Karpas-422 (cell line): ENCODE data around the gene TCEA3. TPM values are rescaled to one million over a fixed set of nuclear protein-coding genes. Genes with fewer than 3 reads are reported as not detected.

ENCODE experiments used
- DNase-seq: peaks from one replicate; pipeline ENCODE4 v3.0.0-alpha.2; 2015
- H2AFZ ChIP-seq: fragments of 200-600 bp; sonication (generic); 2 replicates; pipeline ENCODE4 v1.6.1; 2014; ENCODE audit warnings: antibody characterized with exemption, low read length, mixed read lengths
- H3K27ac ChIP-seq: fragments of 200-600 bp; sonication (generic); 2 replicates; pipeline ENCODE4 v1.5.1; 2014; ENCODE audit warnings: mild to moderate bottlenecking, low read length, moderate library complexity
- H3K27me3 ChIP-seq: fragments of 200-600 bp; sonication (generic); 2 replicates; pipeline ENCODE4 v1.6.1; 2014; ENCODE audit warnings: low read length, mixed read lengths
- H3K36me3 ChIP-seq: fragments of 200-600 bp; sonication (generic); 2 replicates; pipeline ENCODE4 v1.6.1; 2014; ENCODE audit warnings: low read length, mixed read lengths; ENCODE audit not compliant: insufficient read depth
- H3K4me1 ChIP-seq: fragments of 200-600 bp; sonication (generic); 2 replicates; pipeline ENCODE4 v1.6.1; 2014; ENCODE audit warnings: mild to moderate bottlenecking, low read length, mixed read lengths
- H3K4me2 ChIP-seq: fragments of 200-600 bp; sonication (generic); 2 replicates; pipeline ENCODE4 v1.6.1; 2014; ENCODE audit warnings: low read length, low read depth, mild to moderate bottlenecking; ENCODE audit not compliant: poor library complexity, severe bottlenecking
- H3K4me3 ChIP-seq: fragments of 200-600 bp; sonication (generic); 2 replicates; pipeline ENCODE4 v1.5.1; 2014; ENCODE audit warnings: mild to moderate bottlenecking, antibody characterized with exemption, low read length, mixed read lengths
- H3K79me2 ChIP-seq: fragments of 200-600 bp; sonication (generic); 2 replicates; pipeline ENCODE4 v1.6.1; 2014; ENCODE audit warnings: mild to moderate bottlenecking, low read length, mixed read lengths
- H3K9ac ChIP-seq: fragments of 200-600 bp; sonication (generic); 2 replicates; pipeline ENCODE4 v1.6.0; 2014; ENCODE audit warnings: low read length
- H3K9me2 ChIP-seq: fragments of 200-600 bp; sonication (generic), shearing (Covaris generic); replicated peaks from 2 replicates; pipeline ENCODE4 v1.6.0; 2014; ENCODE audit warnings: mild to moderate bottlenecking, low read length, moderate library complexity; ENCODE audit not compliant: insufficient read depth
- H3K9me3 ChIP-seq: fragments of 300-700, 200-600 bp; sonication (generic); 2 replicates; pipeline ENCODE4 v1.6.1; 2014; ENCODE audit warnings: low read length, mixed read lengths
- H4K20me1 ChIP-seq: fragments of 200-600 bp; sonication (generic); 2 replicates; pipeline ENCODE4 v1.6.1; 2014; ENCODE audit warnings: mild to moderate bottlenecking, antibody characterized with exemption, low read length, low read depth; ENCODE audit not compliant: insufficient read depth
- total RNA-seq: library from RNA; depleted of rRNA; stranded (reverse); fragments of >200 nt; shearing (Covaris generic); gene quantifications from 2 replicates; pipeline ENCODE4 v1.2.3, GENCODE V29; 2014; ENCODE audit warnings: low replicate concordance

The TCEA3 gene
- total RNA-seq, 1 experiment from 2014 or later: not detected

- no peak overlapping the region for H2AFZ ChIP-seq
- H3K9ac ChIP-seq: no peak overlapping the region
- no peak overlapping the region for H3K4me3 ChIP-seq
- no peaks in the 10 kb centered on the region for H3K79me2 ChIP-seq
- no peak overlapping the region for H3K27ac ChIP-seq
- no peaks in the 10 kb centered on the region for H4K20me1 ChIP-seq
- no peak for DNase-seq
- no peaks in the 10 kb centered on the region for H3K27me3 ChIP-seq
- no peaks in the 10 kb centered on the region for H3K4me1 ChIP-seq
- peaks cover 29% of the 10 kb centered on the region for H3K36me3 ChIP-seq
- peaks cover 24% of the 10 kb centered on the region for H3K9me3 ChIP-seq
- H3K4me2 ChIP-seq: no peak overlapping the region
- no peaks in the 10 kb centered on the region for H3K9me2 ChIP-seq
Observed at GRCh38 chr1:23357138-23357908, 67.2 kb downstream of the TCEA3 start.

GRCh38 chr1:23356471-23357137 is 67.9 kb downstream of the TCEA3 start:
- no peak overlapping the region for H3K9ac ChIP-seq
- H3K27me3 ChIP-seq: no peaks in the 10 kb centered on the region
- H3K9me3 ChIP-seq: peaks cover 17% of the 10 kb centered on the region
- no peak overlapping the region for H3K27ac ChIP-seq
- H3K79me2 ChIP-seq: no peaks in the 10 kb centered on the region
- H4K20me1 ChIP-seq: no peaks in the 10 kb centered on the region
- no peak overlapping the region for H2AFZ ChIP-seq
- H3K9me2 ChIP-seq: no peaks in the 10 kb centered on the region
- no peak overlapping the region for H3K4me3 ChIP-seq
- H3K4me1 ChIP-seq: no peaks in the 10 kb centered on the region
- DNase-seq: no peak
- H3K36me3 ChIP-seq: peaks cover 22% of the 10 kb centered on the region
- H3K4me2 ChIP-seq: no peak overlapping the region

- no peak overlapping the region for H3K4me2 ChIP-seq
- H3K9me3 ChIP-seq: no peaks in the 10 kb centered on the region
- H3K27me3 ChIP-seq: no peaks in the 10 kb centered on the region
- no peaks in the 10 kb centered on the region for H3K4me1 ChIP-seq
- no peaks in the 10 kb centered on the region; the same call in 1 of the 2 replicates for H3K36me3 ChIP-seq
- H4K20me1 ChIP-seq: no peaks in the 10 kb centered on the region
- no peak overlapping the region for H3K27ac ChIP-seq
- no peak for DNase-seq
- H2AFZ ChIP-seq: no peak overlapping the region
- H3K79me2 ChIP-seq: no peaks in the 10 kb centered on the region
- H3K9ac ChIP-seq: no peak overlapping the region
- no peaks in the 10 kb centered on the region for H3K9me2 ChIP-seq
- no peak overlapping the region for H3K4me3 ChIP-seq
Observed at GRCh38 chr1:23354245-23354644, 70.3 kb downstream of the TCEA3 start.

DNA sequence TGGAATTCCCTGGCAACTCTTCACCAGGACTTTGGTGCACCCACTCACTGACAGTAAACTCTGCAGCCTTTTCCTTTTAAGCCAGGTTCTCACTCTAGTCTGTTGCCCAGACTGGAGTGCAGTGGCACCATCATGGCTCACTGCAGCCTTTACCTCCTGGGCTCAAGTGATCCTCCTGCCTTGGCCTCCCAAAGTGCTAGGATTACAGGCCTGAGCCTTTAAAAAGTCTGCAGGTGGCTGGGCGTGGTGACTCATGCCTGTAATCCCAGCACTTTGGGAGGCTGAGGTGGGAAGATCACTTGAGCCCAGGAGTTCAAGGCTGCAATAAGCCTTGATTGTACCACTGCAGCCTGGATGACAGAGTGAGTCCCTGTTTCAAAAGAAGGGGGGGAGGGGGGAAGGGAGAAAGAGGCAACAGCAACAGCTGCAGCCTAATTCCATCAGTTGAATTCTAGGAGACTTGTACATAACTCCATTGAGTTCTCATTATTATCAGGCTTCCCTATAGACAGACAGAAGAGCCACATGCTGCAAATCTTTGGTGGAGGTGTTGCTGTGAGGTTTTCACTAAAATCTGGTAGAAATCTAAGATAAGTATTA is 72.4 kb downstream of the TCEA3 start:
- Histone ChIP-seq H4K20me1 (no peaks in the 10 kb centered on the region), H3K9me3 (no peaks in the 10 kb centered on the region), H2AFZ (no peak overlapping the region), H3K9me2 (no peaks in the 10 kb centered on the region), H3K27ac (no peak overlapping the region), H3K79me2 (no peaks in the 10 kb centered on the region), H3K4me2 (no peak overlapping the region), H3K4me1 (no peaks in the 10 kb centered on the region), H3K4me3 (no peak overlapping the region), H3K9ac (no peak overlapping the region), H3K36me3 (no peaks in the 10 kb centered on the region), H3K27me3 (no peaks in the 10 kb centered on the region)
- no peak for DNase-seq

DNA sequence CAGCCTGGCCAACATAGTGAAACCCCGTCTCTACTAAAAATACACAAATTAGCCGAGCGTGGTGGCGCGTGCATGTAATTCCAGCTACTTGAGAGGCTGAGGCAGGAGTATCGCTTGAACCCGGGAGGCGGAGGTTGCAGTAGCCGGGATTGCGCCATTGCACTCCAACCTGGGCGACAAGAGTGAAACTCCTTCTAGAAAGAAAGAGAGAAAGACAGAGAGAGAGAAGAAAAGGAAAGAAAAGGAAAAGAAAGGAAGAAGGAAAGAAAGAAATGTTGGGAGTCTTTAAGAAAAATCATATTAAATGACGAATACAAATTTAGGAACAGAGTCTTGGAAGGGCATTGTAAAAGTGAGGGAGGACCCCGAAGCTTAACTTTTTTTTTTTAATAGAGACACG is 78.6 kb downstream of the TCEA3 start:
- Histone ChIP-seq H3K9me3 (no peaks in the 10 kb centered on the region), H2AFZ (no peak overlapping the region)

DNA sequence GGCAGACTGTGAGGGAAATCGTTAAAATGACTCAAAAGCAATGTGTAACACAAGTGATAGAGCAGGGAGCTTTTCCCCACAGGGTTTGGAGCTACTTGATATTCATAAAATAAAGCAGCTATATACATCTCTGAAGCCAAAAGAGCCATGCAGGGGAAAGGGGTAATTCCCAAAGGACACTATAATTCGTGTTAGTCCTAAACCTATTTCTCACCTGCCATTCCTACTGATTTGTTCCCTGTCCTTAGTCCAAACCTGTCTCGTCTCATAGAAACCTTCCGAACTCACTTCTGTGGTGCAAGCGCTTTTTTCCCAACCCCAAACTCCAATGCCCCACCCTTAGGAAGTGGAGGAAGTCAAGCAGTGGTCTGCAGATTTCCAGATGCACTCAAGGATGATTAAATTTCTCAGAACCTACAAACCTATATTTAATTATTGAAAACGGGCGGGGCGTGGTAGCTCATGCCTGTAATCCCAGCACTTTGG is 79.5 kb downstream of the TCEA3 start:
- H3K9me2 ChIP-seq: no peaks in the 10 kb centered on the region
- H3K4me2 ChIP-seq: peak overlapping the region; percentile 95
- peak overlapping the region; percentile 84 for H3K4me3 ChIP-seq
- peaks cover 36% of the 10 kb centered on the region for H3K4me1 ChIP-seq
- peak overlapping the region; percentile 98 for H2AFZ ChIP-seq
- H3K9me3 ChIP-seq: no peaks in the 10 kb centered on the region
- peak overlapping the region; percentile 96 for H3K9ac ChIP-seq
- peaks cover 40% of the 10 kb centered on the region for H3K79me2 ChIP-seq
- peaks cover 5% of the 10 kb centered on the region; the same call in 1 of the 2 replicates for H3K36me3 ChIP-seq
- no peak for DNase-seq
- H3K27me3 ChIP-seq: no peaks in the 10 kb centered on the region
- peak overlapping the region; percentile 73 for H3K27ac ChIP-seq
- peaks cover 36% of the 10 kb centered on the region for H4K20me1 ChIP-seq

More for the DNA sequence above, 78.6 kb downstream of the TCEA3 start:
- Histone ChIP-seq H3K9ac (no peak overlapping the region), H3K79me2 (peaks cover 31% of the 10 kb centered on the region), H4K20me1 (peaks cover 27% of the 10 kb centered on the region), H3K27me3 (no peaks in the 10 kb centered on the region), H3K4me1 (peaks cover 27% of the 10 kb centered on the region), H3K4me2 (no peak overlapping the region), H3K4me3 (no peak overlapping the region), H3K9me2 (no peaks in the 10 kb centered on the region), H3K36me3 (peaks cover 5% of the 10 kb centered on the region; the same call in 1 of the 2 replicates), H3K27ac (no peak overlapping the region)
- no peak for DNase-seq

- H3K4me1 ChIP-seq: peaks cover 41% of the 10 kb centered on the region
- H3K27ac ChIP-seq: peak within 1 kb of the TSS; percentile 78
- peak within 1 kb of the TSS; percentile 84 for H3K4me3 ChIP-seq
- H3K9me3 ChIP-seq: no peaks in the 10 kb centered on the region
- H3K79me2 ChIP-seq: peaks cover 47% of the 10 kb centered on the region
- peaks cover 42% of the 10 kb centered on the region for H4K20me1 ChIP-seq
- peak within 1 kb of the TSS; percentile 98 for H2AFZ ChIP-seq
- peaks cover 11% of the 10 kb centered on the region; the same call in 1 of the 2 replicates for H3K36me3 ChIP-seq
- peak; percentile 100 for DNase-seq
- peak within 1 kb of the TSS; percentile 96 for H3K9ac ChIP-seq
- H3K4me2 ChIP-seq: peak within 1 kb of the TSS; percentile 95
- no peaks in the 10 kb centered on the region for H3K27me3 ChIP-seq
- no peaks in the 10 kb centered on the region for H3K9me2 ChIP-seq
Observed at GRCh38 chr1:23344111-23344986, 80.2 kb downstream of the TCEA3 start, which contains the start of gene HNRNPR. TSS of gene HNRNPR (minus strand) at chr1:23344284. CDS start at chr1:23341008, 3,276 bp downstream.
